Measurements from ENCODE around the gene TUBA3E.
"Not testable (repeated sequence)": the region's sequence is repeated elsewhere in the genome, so short reads cannot be mapped to it uniquely, and the experiment has no call there.

DNA sequence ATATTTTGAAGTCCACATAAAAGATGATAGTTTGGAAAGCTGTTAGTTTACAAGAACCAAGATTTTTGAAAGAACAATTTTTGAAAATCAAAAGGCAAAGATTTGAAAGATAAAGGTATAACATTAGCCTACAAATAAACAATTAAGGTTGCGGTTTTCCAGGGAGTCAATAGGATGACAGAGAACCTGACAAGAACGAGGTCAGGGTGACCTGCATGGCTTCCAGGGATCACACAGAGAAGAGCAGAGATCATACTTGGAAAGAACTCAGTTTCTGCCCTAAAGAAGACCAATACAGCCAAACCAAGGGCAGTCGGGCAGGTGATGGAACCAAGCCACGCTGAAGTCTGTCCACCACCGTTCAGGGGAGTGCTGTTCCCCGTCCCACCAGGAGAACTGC is 41.3 kb upstream of the TUBA3E start:
- not testable (repeated sequence) for TF ChIP-seq CTCF (IDR thresholded peaks at IDR 0.05; ENCODE audit: insufficient read depth, low read length); POLR2AphosphoS5 (IDR thresholded peaks at IDR 0.05; ENCODE audit: low read depth)
- TF ChIP-seq, protein P1, sequence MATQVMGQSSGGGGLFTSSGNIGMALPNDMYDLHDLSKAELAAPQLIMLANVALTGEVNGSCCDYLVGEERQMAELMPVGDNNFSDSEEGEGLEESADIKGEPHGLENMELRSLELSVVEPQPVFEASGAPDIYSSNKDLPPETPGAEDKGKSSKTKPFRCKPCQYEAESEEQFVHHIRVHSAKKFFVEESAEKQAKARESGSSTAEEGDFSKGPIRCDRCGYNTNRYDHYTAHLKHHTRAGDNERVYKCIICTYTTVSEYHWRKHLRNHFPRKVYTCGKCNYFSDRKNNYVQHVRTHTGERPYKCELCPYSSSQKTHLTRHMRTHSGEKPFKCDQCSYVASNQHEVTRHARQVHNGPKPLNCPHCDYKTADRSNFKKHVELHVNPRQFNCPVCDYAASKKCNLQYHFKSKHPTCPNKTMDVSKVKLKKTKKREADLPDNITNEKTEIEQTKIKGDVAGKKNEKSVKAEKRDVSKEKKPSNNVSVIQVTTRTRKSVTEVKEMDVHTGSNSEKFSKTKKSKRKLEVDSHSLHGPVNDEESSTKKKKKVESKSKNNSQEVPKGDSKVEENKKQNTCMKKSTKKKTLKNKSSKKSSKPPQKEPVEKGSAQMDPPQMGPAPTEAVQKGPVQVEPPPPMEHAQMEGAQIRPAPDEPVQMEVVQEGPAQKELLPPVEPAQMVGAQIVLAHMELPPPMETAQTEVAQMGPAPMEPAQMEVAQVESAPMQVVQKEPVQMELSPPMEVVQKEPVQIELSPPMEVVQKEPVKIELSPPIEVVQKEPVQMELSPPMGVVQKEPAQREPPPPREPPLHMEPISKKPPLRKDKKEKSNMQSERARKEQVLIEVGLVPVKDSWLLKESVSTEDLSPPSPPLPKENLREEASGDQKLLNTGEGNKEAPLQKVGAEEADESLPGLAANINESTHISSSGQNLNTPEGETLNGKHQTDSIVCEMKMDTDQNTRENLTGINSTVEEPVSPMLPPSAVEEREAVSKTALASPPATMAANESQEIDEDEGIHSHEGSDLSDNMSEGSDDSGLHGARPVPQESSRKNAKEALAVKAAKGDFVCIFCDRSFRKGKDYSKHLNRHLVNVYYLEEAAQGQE (IDR thresholded peaks at IDR 0.05; ENCODE audit: insufficient replicate concordance, low read depth) = not testable (repeated sequence)
